Measurements from ENCODE around the gene NT5C3B. TPM values are rescaled to one million over a fixed set of nuclear protein-coding genes. Genes with fewer than 3 reads are reported as not detected.

NT5C3B gene
- total and polyA plus RNA-seq, 2 donors (not counting 3 experiments of a cell fraction or from before 2014, with no cell fraction given), result 67.3 to 92.5 TPM

DNA sequence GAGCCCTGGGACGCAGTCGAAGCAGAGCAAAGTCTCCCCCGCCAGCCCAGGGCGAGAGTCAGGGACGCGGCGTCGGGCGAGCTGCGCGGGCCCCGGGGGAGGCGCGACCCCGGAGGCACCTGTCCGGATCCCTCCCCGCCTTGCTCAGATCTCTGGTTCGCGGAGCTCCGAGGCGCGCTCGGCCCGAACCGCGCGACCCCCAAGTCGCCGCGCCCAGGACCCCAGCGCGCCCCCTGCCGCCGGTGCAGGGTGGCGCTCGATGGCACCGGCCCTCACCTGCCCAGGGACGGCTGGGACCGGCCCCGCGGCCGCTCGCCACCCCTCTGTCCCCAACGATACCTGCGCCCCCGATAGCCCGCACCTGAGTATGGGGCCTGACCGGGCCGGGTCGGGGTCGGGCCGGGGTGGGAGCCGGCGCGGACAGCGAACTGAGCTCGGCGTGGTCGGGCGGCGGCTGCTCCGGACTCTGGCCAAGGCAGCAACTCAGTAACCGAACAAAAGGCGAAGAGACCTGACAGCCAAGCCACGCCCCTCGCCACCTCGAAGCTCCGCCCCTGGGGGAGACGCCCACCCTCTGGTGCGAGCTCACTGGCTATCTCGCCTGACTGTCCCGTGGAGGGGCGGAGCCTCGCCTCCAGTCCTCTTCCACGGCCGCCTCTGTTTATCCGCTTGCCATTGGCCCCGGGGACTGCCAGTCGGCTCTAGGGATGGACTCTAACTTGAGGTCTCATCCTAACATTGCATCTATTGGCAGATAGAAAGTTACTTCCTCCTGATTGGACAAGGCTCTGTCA is 49.6 kb downstream of the NT5C3B start, which contains the start of gene JUP:
TSS of gene JUP (minus strand) at position 485 of the 794 bp plus-strand sequence. CDS start 14,857 bp downstream, outside the sequence.
- Histone ChIP-seq H4K20me1 (replicated peaks; ENCODE audit: control insufficient read depth, extremely low read depth, insufficient read depth, low read length) (no peaks in the 10 kb centered on the region), H3K9me3 (replicated peaks; ENCODE audit: control insufficient read depth, insufficient read depth, low read length) (no peaks in the 10 kb centered on the region), H3K9ac (replicated peaks; ENCODE audit: extremely low read depth, insufficient read depth, low read length) (peak within 1 kb of the TSS; percentile 71), H3K4me1 (ENCODE audit: control insufficient read depth, extremely low read depth, insufficient read depth, low read length) (no peaks in the 10 kb centered on the region), H3K36me3 (ENCODE audit: control insufficient read depth in 2 of 2, extremely low read depth in 1 of 2, insufficient read depth in 2 of 2, low read length in 2 of 2) (no peaks in the 10 kb centered on the region), H3K27ac (ENCODE audit: insufficient read depth, low read depth, low read length) (peak within 1 kb of the TSS; percentile 19), H3K4me3 (replicated peaks in 1 of 3; ENCODE audit: insufficient read depth in 1 of 3, low read depth in 1 of 3, low read length in 3 of 3) (peak within 1 kb of the TSS; percentile 14 to 98 (median 52)), H3K9me1 (replicated peaks; ENCODE audit: control insufficient read depth, extremely low read depth, insufficient read depth, low read length) (no peaks in the 10 kb centered on the region), H3K27me3 (ENCODE audit: control insufficient read depth in 2 of 2, insufficient read depth in 2 of 2, low read length in 2 of 2) (peaks cover 0 to 7% of the 10 kb centered on the region in 2 experiments), H3K79me2 (ENCODE audit: control insufficient read depth, insufficient read depth, low read length) (no peaks in the 10 kb centered on the region), H2AFZ (ENCODE audit: low read depth, low read length) (peak within 1 kb of the TSS; percentile 8), H3K4me2 (ENCODE audit: insufficient read depth, low read length) (peak within 1 kb of the TSS; percentile 3)
- dilution Hi-C loops (cut with MboI; ENCODE audit: extremely low pct_ligation_motif_present, low sequenced_read_pairs), result no loop called here
- CTCF ChIA-PET, result interaction anchor here (0.6 to 4.1 kb wide), 18 partner anchors 11 to 98 kb away, joined by 3 to 169 read pairs (median 7); partner anchors contain the start of genes EIF1, KLHL11 and P3H4
- TF ChIP-seq, protein P1, sequence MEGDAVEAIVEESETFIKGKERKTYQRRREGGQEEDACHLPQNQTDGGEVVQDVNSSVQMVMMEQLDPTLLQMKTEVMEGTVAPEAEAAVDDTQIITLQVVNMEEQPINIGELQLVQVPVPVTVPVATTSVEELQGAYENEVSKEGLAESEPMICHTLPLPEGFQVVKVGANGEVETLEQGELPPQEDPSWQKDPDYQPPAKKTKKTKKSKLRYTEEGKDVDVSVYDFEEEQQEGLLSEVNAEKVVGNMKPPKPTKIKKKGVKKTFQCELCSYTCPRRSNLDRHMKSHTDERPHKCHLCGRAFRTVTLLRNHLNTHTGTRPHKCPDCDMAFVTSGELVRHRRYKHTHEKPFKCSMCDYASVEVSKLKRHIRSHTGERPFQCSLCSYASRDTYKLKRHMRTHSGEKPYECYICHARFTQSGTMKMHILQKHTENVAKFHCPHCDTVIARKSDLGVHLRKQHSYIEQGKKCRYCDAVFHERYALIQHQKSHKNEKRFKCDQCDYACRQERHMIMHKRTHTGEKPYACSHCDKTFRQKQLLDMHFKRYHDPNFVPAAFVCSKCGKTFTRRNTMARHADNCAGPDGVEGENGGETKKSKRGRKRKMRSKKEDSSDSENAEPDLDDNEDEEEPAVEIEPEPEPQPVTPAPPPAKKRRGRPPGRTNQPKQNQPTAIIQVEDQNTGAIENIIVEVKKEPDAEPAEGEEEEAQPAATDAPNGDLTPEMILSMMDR (IDR thresholded peaks at IDR 0.05; ENCODE audit: extremely low read depth in 1 of 2, insufficient read depth in 1 of 2, low read depth in 1 of 2, low read length in 2 of 2), result peak; percentile 66 to 81
- TF ChIP-seq FOS (IDR thresholded peaks at IDR 0.05; ENCODE audit: borderline replicate concordance, insufficient read depth, low read length), result no peak
- TF ChIP-seq EZH2 (IDR thresholded peaks at IDR 0.05; ENCODE audit: borderline replicate concordance, low read depth, low read length, severe bottlenecking), result no peak
- peak; percentile 81 for TF ChIP-seq POLR2A (IDR thresholded peaks at IDR 0.05; ENCODE audit: low read depth, low read length)
- TF ChIP-seq JUN (IDR thresholded peaks at IDR 0.05; ENCODE audit: borderline replicate concordance, insufficient read depth, insufficient read length, low read depth), result no peak
- no peak for TF ChIP-seq GATA2 (IDR thresholded peaks at IDR 0.05; ENCODE audit: insufficient read depth, insufficient read length, low read depth, low read length)
- TF ChIP-seq, protein P2, sequence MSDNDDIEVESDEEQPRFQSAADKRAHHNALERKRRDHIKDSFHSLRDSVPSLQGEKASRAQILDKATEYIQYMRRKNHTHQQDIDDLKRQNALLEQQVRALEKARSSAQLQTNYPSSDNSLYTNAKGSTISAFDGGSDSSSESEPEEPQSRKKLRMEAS (IDR thresholded peaks at IDR 0.05; ENCODE audit: insufficient read depth, insufficient read length), result no peak
- TF ChIP-seq POLR2AphosphoS5 (IDR thresholded peaks at IDR 0.05; ENCODE audit: insufficient read depth, low read depth, low read length), result peak; percentile 89
- DNase-seq (ENCODE audit: low read depth, low spot score) (peak; percentile 100), FAIRE-seq (peak; percentile 100)
- POLR2A ChIA-PET, result interaction anchor here (0.6 to 2.4 kb wide), 20 partner anchors 8 to 121 kb away, joined by 3 to 82 read pairs (median 4); partner anchors contain the start of genes EIF1 and P3H4
- intact Hi-C loops (cut with micrococcal nuclease), result loop anchor here (1.0 to 2.0 kb wide), 3 partner anchors 9 to 14 kb away; no protein-coding TSS in a partner anchor
- BruUV-seq (replicated peaks), result no TSS peak

Data from endothelial cell of umbilical vein (primary cell).